Cardiac septum (tissue), 1 donor: ENCODE data around the gene WDR64. TPM values are rescaled to one million over a fixed set of nuclear protein-coding genes. Genes with fewer than 3 reads are reported as not detected.

Experiments
- DNase-seq: peaks from one replicate; pipeline ENCODE4 v3.0.0-alpha.2; 2020; ENCODE audit warnings: low spot score
- intact Hi-C: fragments of 100-400 bp; cut with DNase I; formaldehyde crosslinking; loops from one replicate; pipeline ENCODE4 v1.14.0; 2022
- total RNA-seq: library from RNA; stranded (reverse); fragmentation: NEBNext Ultra II Directional; extraction: Animal tissue kit (Norgen Biotek cat#: 25700); gene quantifications from one replicate; pipeline ENCODE4 v1.2.1, GENCODE V29; 2021
- donor health status: DM: no; HTN: no; CAD: no.

WDR64 gene
- total RNA-seq, 1 donor from 2014 or later = not detected

GRCh38 chr1:241630005-241630404 is 22.1 kb upstream of the WDR64 start:
- intact Hi-C loops = loop anchor here (10.0 kb wide), 1 partner anchor 215 kb away; the partner anchor contains the start of gene EXO1
- no peak for DNase-seq

GRCh38 chr1:241630476-241630875 is 21.6 kb upstream of the WDR64 start:
- no peak for DNase-seq
- intact Hi-C loops = loop anchor here (10.0 kb wide), 1 partner anchor 214 kb away; the partner anchor contains the start of gene EXO1

- intact Hi-C loops = loop anchor here (10.0 kb wide), 1 partner anchor 214 kb away; the partner anchor contains the start of gene EXO1
- DNase-seq = no peak
These were observed 21.2 kb upstream of the WDR64 start for GRCh38 chr1:241630899-241631298.

DNA sequence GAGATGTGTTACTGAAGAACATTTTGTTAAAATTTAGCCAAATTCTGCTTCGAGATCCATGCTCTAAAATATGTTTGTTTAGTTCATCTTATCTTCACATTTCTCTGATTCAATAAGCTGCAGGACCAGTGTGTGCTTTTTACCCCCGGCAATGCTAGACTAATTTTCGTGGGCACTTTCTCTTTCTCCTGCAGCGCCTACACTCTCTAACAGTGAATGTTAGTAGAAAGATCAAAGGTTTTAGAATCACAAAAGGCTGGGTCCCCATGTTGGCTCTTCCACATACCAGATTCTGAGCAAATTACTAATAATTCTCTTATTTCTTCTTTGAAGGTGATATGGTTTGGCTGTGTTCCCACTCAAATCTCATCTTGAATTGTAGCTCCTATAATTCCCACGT is 20.4 kb upstream of the WDR64 start:
- DNase-seq = no peak
- intact Hi-C loops = loop anchor here (10.0 kb wide), 1 partner anchor 213 kb away; the partner anchor contains the start of gene EXO1

- DNase-seq = no peak
- intact Hi-C loops = loop anchor here (10.0 kb wide), 1 partner anchor 212 kb away; the partner anchor contains the start of gene EXO1
These were observed 19.1 kb upstream of the WDR64 start for GRCh38 chr1:241632987-241633386.

DNA sequence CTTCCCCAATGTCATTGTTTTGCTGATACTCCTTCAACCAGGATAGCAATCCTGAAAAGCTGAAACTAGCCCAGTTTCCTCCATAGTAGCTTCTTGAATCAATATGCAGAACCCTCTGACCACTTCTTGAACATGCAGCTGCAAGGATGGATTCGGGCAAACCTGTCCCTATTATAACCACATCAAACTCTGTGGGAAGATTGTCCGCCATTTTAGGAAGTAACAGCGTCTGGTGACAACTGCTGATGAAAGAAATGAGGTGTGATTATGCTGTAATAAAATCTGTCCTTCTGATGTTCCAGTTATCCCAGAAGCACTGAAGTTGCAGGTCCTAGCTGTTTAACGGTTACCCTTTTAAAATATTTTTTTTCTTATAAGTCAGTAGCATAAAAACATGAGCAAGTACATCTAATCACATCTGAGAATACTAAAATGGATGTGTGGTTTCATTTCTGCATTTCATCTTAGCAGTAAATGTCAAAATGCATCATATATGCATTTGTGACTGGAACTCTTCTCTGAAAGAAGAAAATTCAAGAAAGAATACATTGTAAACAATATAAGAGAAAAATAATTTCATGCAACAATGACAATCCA is 16.4 kb upstream of the WDR64 start:
- intact Hi-C loops = loop anchor here (10.0 kb wide), 1 partner anchor 209 kb away; the partner anchor contains the start of gene EXO1
- no peak for DNase-seq

- DNase-seq = no peak
- intact Hi-C loops = loop anchor here (10.0 kb wide), 1 partner anchor 209 kb away; the partner anchor contains the start of gene EXO1
These were observed 15.8 kb upstream of the WDR64 start for GRCh38 chr1:241636291-241636690.

GRCh38 chr1:241637046-241637590 is 15.0 kb upstream of the WDR64 start:
- intact Hi-C loops = loop anchor here (10.0 kb wide), 1 partner anchor 208 kb away; the partner anchor contains the start of gene EXO1
- no peak for DNase-seq

GRCh38 chr1:241637604-241638003 is 14.5 kb upstream of the WDR64 start:
- DNase-seq = no peak
- intact Hi-C loops = loop anchor here (10.0 kb wide), 1 partner anchor 207 kb away; the partner anchor contains the start of gene EXO1

GRCh38 chr1:241638099-241638682 is 13.9 kb upstream of the WDR64 start:
- DNase-seq = no peak
- intact Hi-C loops = loop anchor here (10.0 kb wide), 1 partner anchor 207 kb away; the partner anchor contains the start of gene EXO1

DNA sequence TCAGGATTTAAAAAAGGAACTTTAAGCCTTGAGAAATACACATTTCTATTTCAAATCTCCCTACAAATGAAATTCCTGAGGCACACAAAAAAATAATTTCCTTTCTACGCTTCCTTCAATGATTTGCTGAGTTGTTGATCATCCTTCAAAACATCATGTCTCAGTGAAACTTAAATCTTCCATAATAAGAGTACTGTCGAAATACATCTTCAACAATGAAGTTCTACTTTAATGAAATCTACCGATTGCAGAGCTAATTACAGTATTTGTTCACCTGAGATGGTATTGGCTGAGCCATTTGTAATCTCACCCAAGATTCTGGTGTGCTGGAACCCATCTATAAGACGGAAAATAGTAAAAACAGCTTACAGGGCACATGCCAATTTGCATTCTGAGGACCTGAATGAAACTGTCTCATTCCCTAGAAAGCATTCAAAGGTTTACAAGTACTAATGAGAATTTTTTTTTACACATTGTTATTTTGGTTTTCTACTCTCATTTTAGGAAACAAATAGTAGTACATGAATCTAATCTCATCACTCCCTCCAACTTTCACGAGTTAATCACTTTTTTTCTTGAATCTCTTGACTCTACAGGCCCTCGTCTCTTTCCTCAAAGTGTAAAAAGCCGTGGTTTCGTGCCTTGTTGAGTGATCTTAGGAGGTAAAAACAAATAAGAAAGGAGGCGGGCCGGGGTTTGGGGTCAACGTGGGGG is 13.0 kb upstream of the WDR64 start:
- intact Hi-C loops = loop anchor here (10.0 kb wide), 1 partner anchor 206 kb away; the partner anchor contains the start of gene EXO1
- DNase-seq = no peak

- intact Hi-C loops = loop anchor here (5.0 to 10.0 kb wide), 2 partner anchors 122 to 205 kb away; partner anchors contain the start of genes EXO1 and FH
- no peak for DNase-seq
These were observed 12.4 kb upstream of the WDR64 start for GRCh38 chr1:241639623-241640148.

DNA sequence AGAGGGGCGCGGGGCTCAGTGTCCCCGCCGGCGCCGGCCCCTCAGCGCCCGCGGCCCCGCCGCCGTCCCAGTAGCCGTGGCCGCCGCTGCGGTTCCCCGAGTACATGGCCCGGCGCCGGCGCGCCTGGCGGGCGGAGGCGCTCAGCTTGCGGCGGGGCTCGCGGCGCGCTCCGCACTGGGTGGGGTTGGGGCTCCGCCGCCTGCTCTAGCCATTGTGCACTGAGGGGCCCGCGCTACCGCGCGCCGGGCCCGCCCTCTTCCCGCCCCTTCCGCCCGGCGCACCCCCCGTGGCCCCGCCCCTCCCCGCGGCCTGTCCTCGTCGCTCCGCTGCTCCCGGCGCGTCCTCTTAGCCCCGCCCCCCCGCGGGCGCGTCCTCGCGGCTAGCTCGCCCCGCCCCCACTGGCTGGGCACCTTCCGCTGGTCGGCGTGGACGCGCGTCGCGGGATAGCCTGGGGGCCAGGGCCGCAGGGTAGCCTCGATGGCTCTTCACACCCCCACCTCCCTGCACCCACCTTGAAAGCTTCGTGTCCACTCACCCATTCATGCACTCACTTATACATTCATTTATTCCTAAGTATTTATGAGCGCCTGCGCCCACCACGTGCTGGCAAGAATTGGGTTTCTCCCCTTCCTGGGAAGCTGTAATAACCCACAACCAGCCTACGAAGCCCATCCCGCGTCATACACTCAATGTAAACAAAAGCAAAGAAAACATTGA is 11.8 kb upstream of the WDR64 start, which contains the start of the genes CHML and OPN3:
Gene CHML, minus strand, starts transcription at position 221 of the 718 bp plus-strand sequence. CDS start 4,603 bp downstream, outside the sequence.
Gene OPN3, minus strand, starts transcription at position 221 of the 718 bp plus-strand sequence. Its CDS starts 115 bp downstream, at position 106.
- intact Hi-C loops = loop anchor here (5.0 kb wide), 1 partner anchor 123 kb away; the partner anchor contains the start of gene FH
- peak; percentile 97 for DNase-seq

DNA sequence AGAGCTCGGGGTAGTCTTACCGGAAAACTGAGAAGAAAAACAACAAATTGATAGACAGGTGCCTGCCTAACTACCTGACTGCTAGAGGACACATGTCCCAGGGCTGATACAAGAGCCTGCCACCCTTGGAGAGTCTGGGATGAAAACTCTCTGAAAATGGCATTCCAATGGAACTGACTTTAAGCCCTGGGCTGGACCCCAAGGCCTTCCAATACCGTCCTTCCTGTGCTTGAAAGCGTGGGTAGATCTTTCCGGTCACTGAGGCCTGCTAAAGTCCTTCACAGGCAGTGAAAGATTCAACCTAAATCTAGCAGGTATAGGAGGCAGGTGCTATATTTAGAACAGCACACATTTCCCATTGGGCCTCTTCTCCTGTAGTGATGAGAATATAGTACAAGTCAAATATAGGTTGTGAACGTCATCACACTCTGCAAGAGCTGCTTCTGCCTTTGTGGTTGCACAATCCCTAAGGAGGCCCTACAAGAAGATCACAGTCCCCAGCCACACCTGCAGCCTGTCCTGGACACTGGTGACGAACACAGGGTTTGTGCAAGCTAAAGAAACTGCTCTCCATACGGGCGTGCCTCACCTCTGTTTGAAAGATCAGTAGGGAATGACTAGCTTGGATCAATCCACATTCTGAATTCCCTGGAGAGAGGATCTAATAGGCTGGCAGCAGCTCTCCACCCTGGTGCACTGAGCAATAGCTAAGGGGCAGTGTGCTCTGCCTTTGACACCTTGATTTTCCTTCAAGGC is 11.0 kb upstream of the WDR64 start:
- intact Hi-C loops = loop anchor here (5.0 kb wide), 1 partner anchor 124 kb away; the partner anchor contains the start of gene FH
- DNase-seq = no peak

DNA sequence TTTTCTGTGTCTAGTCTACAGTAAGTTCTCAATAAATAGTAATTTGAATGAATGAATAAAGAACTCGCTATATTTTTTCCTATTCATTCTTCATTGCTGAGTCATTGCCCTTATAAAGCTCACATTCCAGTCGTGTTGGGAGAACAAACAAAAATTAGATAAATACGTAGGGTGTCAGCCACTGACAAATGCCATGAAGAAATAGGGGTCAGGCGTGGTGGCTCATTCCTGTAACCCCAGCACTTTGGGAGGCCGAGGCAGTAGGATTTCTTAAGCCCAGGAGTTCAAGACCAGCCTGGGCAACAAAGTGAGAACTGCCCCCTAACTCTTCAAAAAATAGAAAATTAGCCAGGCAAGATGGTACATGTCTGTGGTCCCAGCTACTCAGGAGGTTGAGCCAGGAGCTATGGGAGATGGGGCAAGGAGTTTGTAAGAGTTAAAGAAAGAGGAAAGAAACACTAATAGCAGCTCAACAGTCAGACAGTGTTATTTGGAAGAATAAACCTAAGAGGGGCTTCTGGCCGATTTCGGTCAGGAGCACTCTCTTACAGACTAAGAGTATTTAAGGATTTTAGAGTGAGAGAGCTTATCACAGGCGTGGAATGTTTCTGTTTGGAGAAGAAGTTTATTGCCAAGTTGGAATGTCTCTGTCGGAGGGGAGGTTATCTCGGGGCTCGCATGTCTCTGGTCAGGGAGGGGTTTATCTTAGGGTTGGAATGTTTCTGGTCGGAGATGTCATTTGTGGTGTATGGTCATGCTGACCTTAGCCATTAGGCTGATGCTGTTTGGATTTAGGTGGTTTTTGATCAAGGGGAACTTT is 10.1 kb upstream of the WDR64 start:
- intact Hi-C loops = loop anchor here (5.0 kb wide), 1 partner anchor 125 kb away; the partner anchor contains the start of gene FH
- no peak for DNase-seq

GRCh38 chr1:241642593-241642944 is 9.5 kb upstream of the WDR64 start:
- intact Hi-C loops = loop anchor here (5.0 kb wide), 1 partner anchor 125 kb away; the partner anchor contains the start of gene FH
- DNase-seq = no peak

GRCh38 chr1:241644259-241644658 is 7.8 kb upstream of the WDR64 start:
- intact Hi-C loops = loop anchor here (5.0 kb wide), 1 partner anchor 127 kb away; the partner anchor contains the start of gene FH
- DNase-seq = no peak
